ENCODE results near the gene DELE1. TPM values are rescaled to one million over a fixed set of nuclear protein-coding genes. Genes with fewer than 3 reads are reported as not detected.

The DELE1 gene
- polyA plus RNA-seq, 1 experiment: 110 TPM

- Histone ChIP-seq H3K27me3 (ENCODE audit: control insufficient read depth, insufficient read depth, low read length) (no peaks in the 10 kb centered on the region), H3K36me3 (ENCODE audit: control insufficient read depth, insufficient read depth, low read length) (peaks cover 9% of the 10 kb centered on the region), H3K4me3 (ENCODE audit: low read depth, low read length) (no peak overlapping the region)
- POLR2A ChIA-PET: no interaction called here
- CTCF ChIA-PET: interaction anchor here (1.2 to 3.8 kb wide), 5 partner anchors 9 to 165 kb away, joined by 4 to 23 read pairs (median 13); partner anchors contain the start of gene RNF14
- TF ChIP-seq CTCF (IDR thresholded peaks at IDR 0.05; ENCODE audit: insufficient read depth, low read depth, low read length): no peak
- DNase-seq (ENCODE audit: low read depth): no peak
These were observed 54.7 kb downstream of the DELE1 start for GRCh38 chr5:141978389-141978788.

GRCh38 chr5:141982626-141983025, 59.0 kb downstream of the DELE1 start:
- CTCF ChIA-PET: interaction anchor here (1.0 to 4.2 kb wide), 2 partner anchors 14 to 22 kb away, joined by 3 to 18 read pairs; partner anchors contain the start of gene RNF14

GRCh38 chr5:141986072-141986471, 62.4 kb downstream of the DELE1 start:
- DNase-seq (ENCODE audit: low read depth): no peak
- Histone ChIP-seq H3K4me3 (ENCODE audit: low read depth, low read length) (no peak overlapping the region), H3K27me3 (ENCODE audit: control insufficient read depth, insufficient read depth, low read length) (no peaks in the 10 kb centered on the region), H3K36me3 (ENCODE audit: control insufficient read depth, insufficient read depth, low read length) (peaks cover 9% of the 10 kb centered on the region)
- ChIA-PET CTCF (interaction anchor here (0.7 to 4.2 kb wide), 4 partner anchors 17 to 339 kb away, joined by 3 to 18 read pairs (median 4); partner anchors contain the start of genes RNF14 and SPRY4), POLR2A (no interaction called here)
- no peak for TF ChIP-seq CTCF (IDR thresholded peaks at IDR 0.05; ENCODE audit: insufficient read depth, low read depth, low read length)

More at GRCh38 chr5:141982626-141983025, 59.0 kb downstream of the DELE1 start:
- H3K27me3 ChIP-seq (ENCODE audit: control insufficient read depth, insufficient read depth, low read length): no peaks in the 10 kb centered on the region
- POLR2A ChIA-PET: no interaction called here
- TF ChIP-seq CTCF (IDR thresholded peaks at IDR 0.05; ENCODE audit: insufficient read depth, low read depth, low read length): no peak
- H3K36me3 ChIP-seq (ENCODE audit: control insufficient read depth, insufficient read depth, low read length): peaks cover 16% of the 10 kb centered on the region
- no peak overlapping the region for H3K4me3 ChIP-seq (ENCODE audit: low read depth, low read length)
- DNase-seq (ENCODE audit: low read depth): no peak

GRCh38 chr5:141989720-141990119, 66.0 kb downstream of the DELE1 start:
- H3K27me3 ChIP-seq (ENCODE audit: control insufficient read depth, insufficient read depth, low read length): no peaks in the 10 kb centered on the region
- no peak for TF ChIP-seq CTCF (IDR thresholded peaks at IDR 0.05; ENCODE audit: insufficient read depth, low read depth, low read length)
- H3K36me3 ChIP-seq (ENCODE audit: control insufficient read depth, insufficient read depth, low read length): peaks cover 10% of the 10 kb centered on the region
- CTCF ChIA-PET: interaction anchor here (0.8 to 11.0 kb wide), 9 partner anchors 10 to 298 kb away, joined by 3 to 124 read pairs (median 12); partner anchors contain the start of genes GNPDA1 and RNF14
- DNase-seq (ENCODE audit: low read depth): no peak
- H3K4me3 ChIP-seq (ENCODE audit: low read depth, low read length): no peak overlapping the region
- POLR2A ChIA-PET: no interaction called here

Other genes with a start within 250 kb of the DELE1 start
- gene ARAP3, start 241.6 kb upstream of the DELE1 start, polyA plus RNA-seq (2011; rRNA removed): 4.1 and 5.6 TPM in 2 replicates
- 0.91 and 2.1 TPM in 2 replicates for gene PCDH1, start 45.5 kb upstream of the DELE1 start, polyA plus RNA-seq (2011; rRNA removed)
- 0.01 TPM in 1 of 2 replicates, not detected in the other for gene PCDH12, start 34.3 kb downstream of the DELE1 start, polyA plus RNA-seq (2011; rRNA removed)
- gene RNF14, start 45.2 kb downstream of the DELE1 start, polyA plus RNA-seq (2011; rRNA removed): 27.2 and 33.1 TPM in 2 replicates
- gene GNPDA1, start 89.2 kb downstream of the DELE1 start, polyA plus RNA-seq (2011; rRNA removed): 12.5 TPM in 2 replicates
- 11.2 and 22.4 TPM in 2 replicates for gene NDFIP1, start 184.9 kb downstream of the DELE1 start, polyA plus RNA-seq (2011; rRNA removed)